RWPE1 (cell line): Measurements from ENCODE around the gene CDC23.
A peak's percentile ranks its signal among the peaks of the same experiment; 100 is the strongest.

Experiments used
- CTCF ChIA-PET: fragments of 350-600 bp; sonication (Branson Sonifier 250); formaldehyde crosslinking; extraction: SDS; loops from one replicate; lab custom pipeline; 2021; lab: Yijun Ruan, JAX
- POLR2A ChIA-PET: fragments of 400-600 bp; formaldehyde crosslinking; extraction: SDS; loops from one replicate; lab custom pipeline; 2020; ENCODE audit warnings: antibody characterized with exemption; ENCODE audit not compliant: low non-redundant PET; lab: Yijun Ruan, JAX
- DNase-seq: peaks from one replicate; pipeline ENCODE4 v3.0.0; 2012; ENCODE audit warnings: low spot score
- H3K27ac ChIP-seq: fragments of 450-650 bp; 2 replicates; pipeline ENCODE4 v1.5.1; 2017
- TF ChIP-seq, protein P1 (sequence below): fragments of 450-650 bp; conservative IDR thresholded peaks from 2 replicates; pipeline ENCODE4 v1.5.1; 2017; ENCODE audit warnings: low read depth, mild to moderate bottlenecking

Gene CDC23

DNA sequence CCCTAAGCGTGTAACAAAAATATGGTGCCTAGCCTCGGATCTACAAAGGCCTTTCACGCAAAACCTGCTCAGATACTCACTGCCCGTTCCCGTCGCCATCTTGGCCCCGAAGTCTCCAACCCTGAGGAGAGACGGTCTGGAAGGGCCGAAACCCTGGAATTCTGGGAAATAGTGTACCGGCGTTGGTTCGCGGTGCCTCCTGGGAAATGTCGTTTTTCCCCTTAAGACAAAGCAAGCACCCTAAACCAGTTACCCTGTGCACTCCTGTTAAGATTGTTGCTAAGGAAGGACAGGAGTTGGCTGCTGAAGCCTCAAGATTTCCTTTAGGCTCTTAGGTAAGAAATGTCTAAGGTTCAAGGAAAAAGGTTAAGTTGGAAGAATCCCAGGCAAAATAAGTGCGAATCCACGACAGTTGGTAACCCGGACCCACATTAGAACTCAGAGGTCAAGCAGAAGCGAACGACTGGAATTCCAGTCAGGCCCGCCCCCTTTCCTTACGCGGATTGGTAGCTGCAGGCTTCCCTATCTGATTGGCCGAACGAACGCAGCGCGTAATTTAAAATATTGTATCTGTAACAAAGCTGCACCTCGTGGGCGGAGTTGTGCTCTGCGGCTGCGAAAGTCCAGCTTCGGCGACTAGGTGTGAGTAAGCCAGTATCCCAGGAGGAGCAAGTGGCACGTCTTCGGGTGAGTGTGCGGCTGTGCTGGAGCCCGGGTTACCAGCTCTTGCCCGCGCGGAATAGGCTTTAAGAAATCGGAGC is 34.4 kb downstream of the CDC23 start, which contains the start of the genes BRD8 and KIF20A:
BRD8 (minus strand) TSS at position 115 of the 761 bp plus-strand sequence; CDS start at position 99, 16 bp downstream.
KIF20A (plus strand) TSS at position 597 of the 761 bp plus-strand sequence. CDS start 569 bp downstream, outside the sequence.
- TF ChIP-seq, protein P1, sequence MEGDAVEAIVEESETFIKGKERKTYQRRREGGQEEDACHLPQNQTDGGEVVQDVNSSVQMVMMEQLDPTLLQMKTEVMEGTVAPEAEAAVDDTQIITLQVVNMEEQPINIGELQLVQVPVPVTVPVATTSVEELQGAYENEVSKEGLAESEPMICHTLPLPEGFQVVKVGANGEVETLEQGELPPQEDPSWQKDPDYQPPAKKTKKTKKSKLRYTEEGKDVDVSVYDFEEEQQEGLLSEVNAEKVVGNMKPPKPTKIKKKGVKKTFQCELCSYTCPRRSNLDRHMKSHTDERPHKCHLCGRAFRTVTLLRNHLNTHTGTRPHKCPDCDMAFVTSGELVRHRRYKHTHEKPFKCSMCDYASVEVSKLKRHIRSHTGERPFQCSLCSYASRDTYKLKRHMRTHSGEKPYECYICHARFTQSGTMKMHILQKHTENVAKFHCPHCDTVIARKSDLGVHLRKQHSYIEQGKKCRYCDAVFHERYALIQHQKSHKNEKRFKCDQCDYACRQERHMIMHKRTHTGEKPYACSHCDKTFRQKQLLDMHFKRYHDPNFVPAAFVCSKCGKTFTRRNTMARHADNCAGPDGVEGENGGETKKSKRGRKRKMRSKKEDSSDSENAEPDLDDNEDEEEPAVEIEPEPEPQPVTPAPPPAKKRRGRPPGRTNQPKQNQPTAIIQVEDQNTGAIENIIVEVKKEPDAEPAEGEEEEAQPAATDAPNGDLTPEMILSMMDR, result no peak
- peak within 1 kb of the TSS; percentile 84 for H3K27ac ChIP-seq
- POLR2A ChIA-PET, result interaction anchor here (1.0 kb wide), 1 partner anchor 35 kb away, joined by 5 read pairs; no protein-coding TSS in a partner anchor
- CTCF ChIA-PET, result interaction anchor here (0.7 to 1.2 kb wide), 4 partner anchors 34 to 174 kb away, joined by 3 to 4 read pairs (median 4); partner anchors contain the start of gene KDM3B
- DNase-seq, result peak; percentile 99

- peak overlapping the region; percentile 84 for H3K27ac ChIP-seq
- TF ChIP-seq, protein P1, result no peak
- ChIA-PET CTCF (no interaction called here), POLR2A (interaction anchor here (0.6 to 0.7 kb wide), 3 partner anchors 11 to 174 kb away, joined by 3 to 5 read pairs (median 3); partner anchors contain the start of gene KDM3B)
- peak; percentile 73 for DNase-seq
These were observed 35.1 kb downstream of the CDC23 start for GRCh38 chr5:138177941-138178515.

DNA sequence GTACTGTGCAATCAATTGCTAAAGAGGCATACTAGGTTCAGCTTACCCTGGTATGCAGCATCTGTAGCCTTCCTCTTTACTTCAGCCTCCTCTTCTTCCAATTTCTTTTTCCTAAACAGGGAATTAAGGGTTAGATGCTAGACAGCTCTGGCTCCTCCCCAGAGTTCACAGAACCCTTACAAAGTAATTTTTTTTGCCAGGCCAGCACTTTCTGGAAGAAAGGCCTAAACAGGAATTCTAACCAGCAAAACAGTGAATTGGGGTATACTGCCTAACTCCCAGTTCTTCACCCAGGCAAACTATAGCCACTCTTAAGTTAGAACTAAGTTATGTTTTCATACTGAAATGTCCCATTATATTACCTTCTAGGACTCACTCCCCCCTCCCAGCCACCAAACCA is 42.8 kb downstream of the CDC23 start:
- POLR2A ChIA-PET, result no interaction called here
- CTCF ChIA-PET, result no interaction called here
- TF ChIP-seq, protein P1, result no peak
- DNase-seq, result no peak
- H3K27ac ChIP-seq, result no peak overlapping the region

DNA sequence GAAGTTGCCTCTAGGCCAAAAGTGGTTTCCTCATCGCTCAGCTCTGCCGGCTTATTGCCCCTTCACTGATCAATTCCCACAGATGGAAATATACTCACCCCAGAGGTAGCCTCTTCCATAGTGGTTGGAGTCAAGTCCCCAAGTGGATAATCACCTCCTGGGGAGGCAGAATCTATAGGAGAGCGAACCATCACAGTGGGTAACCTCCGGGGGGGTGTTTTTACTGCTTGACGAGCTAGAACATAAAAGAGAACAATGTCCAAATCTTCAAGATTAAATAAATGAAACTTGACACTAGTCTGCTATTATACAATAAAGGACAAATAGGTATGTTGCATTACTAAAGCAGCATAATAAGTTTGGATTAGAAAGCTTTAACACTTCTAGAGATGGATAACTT is 44.0 kb downstream of the CDC23 start:
- TF ChIP-seq, protein P1, result no peak
- ChIA-PET CTCF (no interaction called here), POLR2A (no interaction called here)
- no peak for DNase-seq
- no peak overlapping the region for H3K27ac ChIP-seq

GRCh38 chr5:138163721-138164120 is 49.4 kb downstream of the CDC23 start:
- POLR2A ChIA-PET, result no interaction called here

GRCh38 chr5:138160706-138161105 is 52.4 kb downstream of the CDC23 start:
- TF ChIP-seq, protein P1, result no peak
- POLR2A ChIA-PET, result no interaction called here
- no peak overlapping the region for H3K27ac ChIP-seq
- CTCF ChIA-PET, result no interaction called here
- DNase-seq, result no peak

More at GRCh38 chr5:138163721-138164120, 49.4 kb downstream of the CDC23 start:
- TF ChIP-seq, protein P1, result no peak
- CTCF ChIA-PET, result interaction anchor here (0.6 kb wide), 2 partner anchors 59 to 139 kb away, joined by 3 read pairs; no protein-coding TSS in a partner anchor
- no peak overlapping the region for H3K27ac ChIP-seq
- DNase-seq, result no peak
